ENCODE data around the gene TNFAIP3.

The TNFAIP3 gene

GRCh38 chr6:137873273-137873762 lies 6.3 kb downstream of the TNFAIP3 start:
- H3K27ac ChIP-seq (replicated peaks) = peak overlapping the region; percentile 59

DNA sequence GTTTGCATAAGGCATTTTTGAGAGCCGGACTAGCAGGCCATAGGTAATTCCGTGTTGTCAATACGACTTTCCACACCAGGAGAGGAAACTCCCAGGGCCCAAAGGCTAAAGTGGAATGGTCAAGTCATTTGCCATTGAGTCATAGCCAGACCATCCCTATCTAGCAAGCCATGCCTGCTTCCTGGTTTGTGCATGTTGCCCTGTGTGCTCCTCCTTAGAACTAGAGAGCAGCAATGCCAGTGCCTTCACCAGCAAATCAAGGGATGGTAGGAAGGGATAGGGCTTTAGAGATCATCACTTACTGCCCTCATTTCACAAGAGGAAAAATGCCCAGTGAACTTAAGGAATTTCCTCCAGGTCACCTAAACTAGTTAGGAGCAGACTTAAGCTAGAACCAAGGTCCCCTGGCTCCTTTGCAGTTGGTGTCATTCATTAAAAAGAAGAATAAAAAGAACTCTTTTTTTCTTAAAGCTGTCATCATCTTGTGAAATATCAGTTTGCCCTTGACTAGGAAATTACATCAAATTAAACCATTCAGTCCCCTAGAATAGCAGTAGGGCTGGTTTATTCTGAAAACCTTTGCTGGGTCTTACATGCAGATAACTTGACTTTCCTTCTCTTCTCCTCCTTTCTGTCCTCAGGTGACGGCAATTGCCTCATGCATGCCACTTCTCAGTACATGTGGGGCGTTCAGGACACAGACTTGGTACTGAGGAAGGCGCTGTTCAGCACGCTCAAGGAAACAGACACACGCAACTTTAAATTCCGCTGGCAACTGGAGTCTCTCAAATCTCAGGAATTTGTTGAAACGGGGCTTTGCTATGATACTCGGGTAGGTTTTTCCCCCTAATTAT lies 7.4 kb downstream of the TNFAIP3 start:
- peak overlapping the region; percentile 59 for H3K27ac ChIP-seq (replicated peaks)
- TF ChIP-seq CTCF (IDR thresholded peaks at IDR 0.05; ENCODE audit: insufficient read depth, low read length) (no peak), GABPA (IDR thresholded peaks at IDR 0.05; ENCODE audit: low read depth) (no peak), POLR2AphosphoS5 (IDR thresholded peaks at IDR 0.05; ENCODE audit: low read depth) (no peak), SPI1 (IDR thresholded peaks at IDR 0.05; ENCODE audit: borderline replicate concordance, low read depth) (no peak)
- TF ChIP-seq, protein P1, sequence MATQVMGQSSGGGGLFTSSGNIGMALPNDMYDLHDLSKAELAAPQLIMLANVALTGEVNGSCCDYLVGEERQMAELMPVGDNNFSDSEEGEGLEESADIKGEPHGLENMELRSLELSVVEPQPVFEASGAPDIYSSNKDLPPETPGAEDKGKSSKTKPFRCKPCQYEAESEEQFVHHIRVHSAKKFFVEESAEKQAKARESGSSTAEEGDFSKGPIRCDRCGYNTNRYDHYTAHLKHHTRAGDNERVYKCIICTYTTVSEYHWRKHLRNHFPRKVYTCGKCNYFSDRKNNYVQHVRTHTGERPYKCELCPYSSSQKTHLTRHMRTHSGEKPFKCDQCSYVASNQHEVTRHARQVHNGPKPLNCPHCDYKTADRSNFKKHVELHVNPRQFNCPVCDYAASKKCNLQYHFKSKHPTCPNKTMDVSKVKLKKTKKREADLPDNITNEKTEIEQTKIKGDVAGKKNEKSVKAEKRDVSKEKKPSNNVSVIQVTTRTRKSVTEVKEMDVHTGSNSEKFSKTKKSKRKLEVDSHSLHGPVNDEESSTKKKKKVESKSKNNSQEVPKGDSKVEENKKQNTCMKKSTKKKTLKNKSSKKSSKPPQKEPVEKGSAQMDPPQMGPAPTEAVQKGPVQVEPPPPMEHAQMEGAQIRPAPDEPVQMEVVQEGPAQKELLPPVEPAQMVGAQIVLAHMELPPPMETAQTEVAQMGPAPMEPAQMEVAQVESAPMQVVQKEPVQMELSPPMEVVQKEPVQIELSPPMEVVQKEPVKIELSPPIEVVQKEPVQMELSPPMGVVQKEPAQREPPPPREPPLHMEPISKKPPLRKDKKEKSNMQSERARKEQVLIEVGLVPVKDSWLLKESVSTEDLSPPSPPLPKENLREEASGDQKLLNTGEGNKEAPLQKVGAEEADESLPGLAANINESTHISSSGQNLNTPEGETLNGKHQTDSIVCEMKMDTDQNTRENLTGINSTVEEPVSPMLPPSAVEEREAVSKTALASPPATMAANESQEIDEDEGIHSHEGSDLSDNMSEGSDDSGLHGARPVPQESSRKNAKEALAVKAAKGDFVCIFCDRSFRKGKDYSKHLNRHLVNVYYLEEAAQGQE (IDR thresholded peaks at IDR 0.05; ENCODE audit: insufficient replicate concordance, low read depth) = no peak
- no peaks in the 10 kb centered on the region for H3K27me3 ChIP-seq (ENCODE audit: insufficient read depth, poor library complexity, severe bottlenecking)
- no peak overlapping the region for H3K4me3 ChIP-seq (replicated peaks; ENCODE audit: insufficient read depth, low read length)
- peak in 1 of 2 experiments; percentile 37 for DNase-seq (ENCODE audit: low read depth in 1 of 2, low spot score in 1 of 2)

More at GRCh38 chr6:137873273-137873762, 6.3 kb downstream of the TNFAIP3 start:
- TF ChIP-seq CTCF (IDR thresholded peaks at IDR 0.05; ENCODE audit: insufficient read depth, low read length) (no peak), SPI1 (IDR thresholded peaks at IDR 0.05; ENCODE audit: borderline replicate concordance, low read depth) (no peak), POLR2AphosphoS5 (IDR thresholded peaks at IDR 0.05; ENCODE audit: low read depth) (no peak), GABPA (IDR thresholded peaks at IDR 0.05; ENCODE audit: low read depth) (no peak)
- TF ChIP-seq, protein P1 (IDR thresholded peaks at IDR 0.05; ENCODE audit: insufficient replicate concordance, low read depth) = no peak
- Histone ChIP-seq H3K4me3 (replicated peaks; ENCODE audit: insufficient read depth, low read length) (no peak overlapping the region), H3K27me3 (ENCODE audit: insufficient read depth, poor library complexity, severe bottlenecking) (no peaks in the 10 kb centered on the region)
- peak; percentile 67 to 72 for DNase-seq (ENCODE audit: low read depth in 1 of 2, low spot score in 1 of 2)

- H3K4me3 ChIP-seq (replicated peaks; ENCODE audit: insufficient read depth, low read length) = no peak overlapping the region
- H3K27ac ChIP-seq (replicated peaks) = no peak overlapping the region
- H3K27me3 ChIP-seq (ENCODE audit: insufficient read depth, poor library complexity, severe bottlenecking) = no peaks in the 10 kb centered on the region
- TF ChIP-seq POLR2AphosphoS5 (IDR thresholded peaks at IDR 0.05; ENCODE audit: low read depth) = no peak
- TF ChIP-seq SPI1 (IDR thresholded peaks at IDR 0.05; ENCODE audit: borderline replicate concordance, low read depth) = no peak
- no peak for TF ChIP-seq CTCF (IDR thresholded peaks at IDR 0.05; ENCODE audit: insufficient read depth, low read length)
- no peak for TF ChIP-seq GABPA (IDR thresholded peaks at IDR 0.05; ENCODE audit: low read depth)
- TF ChIP-seq, protein P1 (IDR thresholded peaks at IDR 0.05; ENCODE audit: insufficient replicate concordance, low read depth) = no peak
- no peak for DNase-seq (ENCODE audit: low read depth in 1 of 2, low spot score in 1 of 2)
Measured at GRCh38 chr6:137875058-137875520, 8.0 kb downstream of the TNFAIP3 start.

Data from HL-60 (cell line).